HG03139 (cell line): ENCODE measurements around the gene NIPA2.

ENCODE experiments used
- ATAC-seq: cut with Tn5 transposase; IDR thresholded peaks from one replicate; pipeline ENCODE4 v1.9.1; 2021; ENCODE audit not compliant: unreplicated experiment

NIPA2 gene

GRCh38 chr15:22895465-22896190 is 57.2 kb downstream of the NIPA2 start:
- ATAC-seq, result no peak

- no peak for ATAC-seq
Observed at GRCh38 chr15:22902046-22902445, 63.6 kb downstream of the NIPA2 start.

GRCh38 chr15:22902578-22902977 is 64.1 kb downstream of the NIPA2 start:
- ATAC-seq, result no peak

GRCh38 chr15:22902981-22903380 is 64.5 kb downstream of the NIPA2 start:
- ATAC-seq, result no peak

GRCh38 chr15:22903427-22903826 is 65.0 kb downstream of the NIPA2 start:
- ATAC-seq, result no peak

GRCh38 chr15:22903961-22904534 is 65.6 kb downstream of the NIPA2 start:
- ATAC-seq, result no peak

GRCh38 chr15:22904736-22905135 is 66.3 kb downstream of the NIPA2 start:
- no peak for ATAC-seq

- no peak for ATAC-seq
Observed at GRCh38 chr15:22907161-22907950, 68.9 kb downstream of the NIPA2 start.

GRCh38 chr15:22908830-22909229 is 70.4 kb downstream of the NIPA2 start:
- no peak for ATAC-seq

GRCh38 chr15:22911306-22911705 is 72.8 kb downstream of the NIPA2 start:
- ATAC-seq, result no peak

- ATAC-seq, result no peak
Observed at GRCh38 chr15:22912256-22912655, 73.8 kb downstream of the NIPA2 start.

- ATAC-seq, result no peak
Observed at GRCh38 chr15:22913646-22914380, 75.3 kb downstream of the NIPA2 start.

- no peak for ATAC-seq
Observed at GRCh38 chr15:22915866-22916515, 77.5 kb downstream of the NIPA2 start.

GRCh38 chr15:22916606-22917350 is 78.3 kb downstream of the NIPA2 start:
- no peak for ATAC-seq

- ATAC-seq, result no peak
Observed at GRCh38 chr15:22917556-22917955, 79.1 kb downstream of the NIPA2 start.
